RWPE1 (cell line): ENCODE data around the gene CYP3A5.
"Not testable (repeated sequence)": the region's sequence is repeated elsewhere in the genome, so short reads cannot be mapped to it uniquely, and the experiment has no call there.

ENCODE experiments used
- CTCF ChIA-PET: fragments of 350-600 bp; sonication (Branson Sonifier 250); formaldehyde crosslinking; extraction: SDS; loops from one replicate; lab custom pipeline; 2021; lab: Yijun Ruan, JAX
- POLR2A ChIA-PET: fragments of 400-600 bp; formaldehyde crosslinking; extraction: SDS; loops from one replicate; lab custom pipeline; 2020; ENCODE audit warnings: antibody characterized with exemption; ENCODE audit not compliant: low non-redundant PET; lab: Yijun Ruan, JAX
- DNase-seq: peaks from one replicate; pipeline ENCODE4 v3.0.0; 2012; ENCODE audit warnings: low spot score
- H3K27ac ChIP-seq: fragments of 450-650 bp; 2 replicates; pipeline ENCODE4 v1.5.1; 2017
- CTCF ChIP-seq: fragments of 450-650 bp; conservative IDR thresholded peaks from 2 replicates; pipeline ENCODE4 v1.5.1; 2017; ENCODE audit warnings: low read depth, mild to moderate bottlenecking

Gene CYP3A5

GRCh38 chr7:99668541-99668940, 11.3 kb downstream of the CYP3A5 start:
- POLR2A ChIA-PET: no interaction called here
- DNase-seq: no peak
- CTCF ChIA-PET: no interaction called here
- TF ChIP-seq CTCF: no peak
- H3K27ac ChIP-seq: no peak overlapping the region

- POLR2A ChIA-PET: no interaction called here
- TF ChIP-seq CTCF: no peak
- no peak for DNase-seq
- no peak overlapping the region for H3K27ac ChIP-seq
- CTCF ChIA-PET: no interaction called here
Observed at GRCh38 chr7:99667179-99667578, 12.6 kb downstream of the CYP3A5 start.

- ChIA-PET CTCF (no interaction called here), POLR2A (no interaction called here)
- no peak overlapping the region for H3K27ac ChIP-seq
- no peak for TF ChIP-seq CTCF
- DNase-seq: no peak
Observed at GRCh38 chr7:99666013-99666395, 13.8 kb downstream of the CYP3A5 start.

GRCh38 chr7:99665312-99666012, 14.3 kb downstream of the CYP3A5 start:
- TF ChIP-seq CTCF: no peak
- CTCF ChIA-PET: no interaction called here
- no peak for DNase-seq
- H3K27ac ChIP-seq: no peak overlapping the region
- POLR2A ChIA-PET: no interaction called here

- POLR2A ChIA-PET, CTCF ChIA-PET, H3K27ac ChIP-seq, DNase-seq: not testable (repeated sequence)
Observed at GRCh38 chr7:99657879-99658278, 21.9 kb downstream of the CYP3A5 start.

GRCh38 chr7:99654626-99655025, 25.2 kb downstream of the CYP3A5 start:
- POLR2A ChIA-PET, DNase-seq, CTCF ChIA-PET, H3K27ac ChIP-seq: not testable (repeated sequence)

GRCh38 chr7:99653754-99654153, 26.0 kb downstream of the CYP3A5 start:
- TF ChIP-seq CTCF: no peak
- H3K27ac ChIP-seq: no peak overlapping the region
- no peak for DNase-seq
- CTCF ChIA-PET: no interaction called here
- POLR2A ChIA-PET: no interaction called here

- DNase-seq, POLR2A ChIA-PET, CTCF ChIA-PET, H3K27ac ChIP-seq: not testable (repeated sequence)
Observed at GRCh38 chr7:99653269-99653668, 26.5 kb downstream of the CYP3A5 start.
